WTC11 (cell line): Measurements from ENCODE around the gene NBEAL1.
"Not testable (repeated sequence)": the region's sequence is repeated elsewhere in the genome, so short reads cannot be mapped to it uniquely, and the experiment has no call there.

Experiments
- IRF1 ChIP-seq: sonication (generic); formaldehyde crosslinking; IDR thresholded peaks from 2 replicates; pipeline ENCODE4 v1.8.0; 2023; ENCODE audit warnings: missing genetic modification reagents
- ZNF138 ChIP-seq: sonication (generic); formaldehyde crosslinking; conservative IDR thresholded peaks from 2 replicates; pipeline ENCODE4 v1.8.1; 2022; ENCODE audit warnings: mild to moderate bottlenecking, moderate library complexity, missing genetic modification reagents

- TF ChIP-seq ZNF138 (CRISPR knock-in tag); IRF1: not testable (repeated sequence)
These were observed 45.3 kb upstream of the NBEAL1 start for GRCh38 chr2:202969404-202969803.
